HCT116 (cell line): ENCODE results near the gene GPR78. TPM values are rescaled to one million over a fixed set of nuclear protein-coding genes. Genes with fewer than 3 reads are reported as not detected.

ENCODE experiments used
- ATAC-seq: fragments of 200-7000 bp; cut with Tn5 transposase; 2 replicates; pipeline ENCODE4 v1.9.1; 2020; ENCODE audit warnings: mild to moderate bottlenecking, moderate library complexity
- BruUV-seq: library from RNA; stranded (reverse); fragments of 400-500 nt; replicated peaks from 2 replicates; lab custom pipeline; 2021; lab: Mats Ljungman, UMichigan
- CTCF ChIA-PET: fragments of 300-600 bp; sonication (Branson Sonifier 250); formaldehyde crosslinking; loops from one replicate; lab custom pipeline; 2021; ENCODE audit warnings: antibody characterized with exemption; lab: Charles Lee
- POLR2A ChIA-PET: fragments of 300-600, 350-600 bp; sonication (Branson Sonifier 250); formaldehyde crosslinking; loops from one replicate; lab custom pipeline; 2021; ENCODE audit warnings: antibody characterized with exemption; lab: Charles Lee
- RAD21 ChIA-PET, 2 experiments: fragments of 300-600 bp; sonication (Branson Sonifier 250); formaldehyde crosslinking; loops; one replicate each; lab custom pipeline; 2023; ENCODE audit warnings: low total read pairs in 2 of 2; ENCODE audit not compliant: uncharacterized antibody in 2 of 2, unreplicated experiment in 2 of 2, low non-redundant PET in 1 of 2; lab: Charles Lee
- DNase-seq: peaks from one replicate; pipeline ENCODE4 v3.0.0-alpha.2; 2010; ENCODE audit warnings: low read depth, low spot score
- H2AFZ ChIP-seq: fragments of 200-600 bp; shearing (Covaris generic), sonication (generic); 2 replicates; pipeline ENCODE4 v1.6.1; 2017; ENCODE audit warnings: low read depth, mixed run types, mixed read lengths, antibody characterized with exemption, low read length; ENCODE audit not compliant: poor library complexity, severe bottlenecking
- H3K27ac ChIP-seq: 2 replicates; pipeline ENCODE4 v1.5.1; 2012; ENCODE audit warnings: low read depth, low read length
- H3K27me3 ChIP-seq: fragments of 200-600 bp; sonication (generic); 2 replicates; pipeline ENCODE4 v1.6.1; 2016; ENCODE audit warnings: mixed run types, low read length, mixed read lengths; ENCODE audit not compliant: insufficient read depth
- H3K36me3 ChIP-seq, 2 experiments: fragments of 200-500 bp in 1 of 2; fragments of 200-600 bp in 1 of 2; sonication (Bioruptor generic) in 1 of 2; sonication (generic) in 1 of 2; 2 replicates each; pipeline versions ENCODE4 v1.5.1 to v1.6.1; 2014 to 2016; ENCODE audit warnings: low read length in 2 of 2, inconsistent platforms in 1 of 2, mixed read lengths in 1 of 2, mixed run types in 1 of 2; ENCODE audit not compliant: insufficient read depth in 2 of 2, control insufficient read depth in 1 of 2
- H3K4me1 ChIP-seq, 2 experiments: fragments of 200-600 bp in 1 of 2; sonication (generic) in 1 of 2; 2 replicates each; pipeline versions ENCODE4 v1.5.1 to v1.6.1; 2012 to 2017; ENCODE audit warnings: low read length in 2 of 2, inconsistent platforms in 1 of 2, mild to moderate bottlenecking in 1 of 2, mixed read lengths in 1 of 2, mixed run types in 1 of 2, moderate library complexity in 1 of 2; ENCODE audit not compliant: insufficient read depth in 2 of 2, control insufficient read depth in 1 of 2
- H3K4me2 ChIP-seq: fragments of 200-600 bp; sonication (generic); 2 replicates; pipeline ENCODE4 v1.6.1; 2017; ENCODE audit warnings: mixed run types, low read length, mixed read lengths
- H3K4me3 ChIP-seq, 2 experiments: fragments of 200-600 bp in 1 of 2; sonication (generic) in 1 of 2; replicated peaks in 1 of 2; 2 replicates each; pipeline ENCODE4 v1.5.1; 2011 to 2016; ENCODE audit warnings: low read length in 2 of 2, control low read depth in 1 of 2, low read depth in 1 of 2, mild to moderate bottlenecking in 1 of 2, mixed read lengths in 1 of 2, mixed run types in 1 of 2
- H3K79me2 ChIP-seq: fragments of 200-600 bp; sonication (generic); 2 replicates; pipeline ENCODE4 v1.6.1; 2017; ENCODE audit warnings: mild to moderate bottlenecking, mixed run types, low read length, moderate library complexity, mixed read lengths; ENCODE audit not compliant: insufficient read depth
- H3K9ac ChIP-seq: fragments of 200-600 bp; sonication (generic); 2 replicates; pipeline ENCODE4 v1.6.1; 2016; ENCODE audit warnings: low read length, mixed read lengths
- H3K9me2 ChIP-seq: fragments of 200-600 bp; sonication (generic), shearing (Covaris generic); 2 replicates; pipeline ENCODE4 v1.6.1; 2017; ENCODE audit warnings: mixed run types, mild to moderate bottlenecking, moderate library complexity; ENCODE audit not compliant: insufficient read depth
- H3K9me3 ChIP-seq, 2 experiments: fragments of 200-500 bp in 1 of 2; fragments of 200-600 bp in 1 of 2; sonication (Bioruptor generic) in 1 of 2; sonication (generic) in 1 of 2; 2 replicates each; pipeline ENCODE4 v1.6.1; 2014 to 2017; ENCODE audit warnings: low read length in 2 of 2, mixed read lengths in 2 of 2, inconsistent platforms in 1 of 2, low read depth in 1 of 2, mild to moderate bottlenecking in 1 of 2, mixed run types in 1 of 2, moderate library complexity in 1 of 2; ENCODE audit not compliant: control insufficient read depth in 1 of 2, insufficient read depth in 1 of 2
- H4K20me1 ChIP-seq: fragments of 200-600 bp; sonication (generic), shearing (Covaris generic); 2 replicates; pipeline ENCODE4 v1.6.1; 2017; ENCODE audit warnings: mixed run types, mild to moderate bottlenecking, moderate library complexity; ENCODE audit not compliant: insufficient read depth
- ATF3 ChIP-seq: IDR thresholded peaks from 2 replicates; pipeline ENCODE4 v1.6.1; 2012
- CEBPB ChIP-seq: IDR thresholded peaks from 2 replicates; pipeline ENCODE4 v1.6.1; 2012; ENCODE audit warnings: low read depth
- CTCF ChIP-seq, 3 experiments: fragments of 200-600 bp in 1 of 3; sonication (generic) in 1 of 3; IDR thresholded peaks in 2 of 3; conservative IDR thresholded peaks in 1 of 3; 2 replicates each; pipeline ENCODE4 v1.5.1; 2012 to 2017; ENCODE audit warnings: low read depth in 2 of 3, low read length in 2 of 3, antibody characterized with exemption in 1 of 3, borderline replicate concordance in 1 of 3, control low read depth in 1 of 3, mild to moderate bottlenecking in 1 of 3, mixed read lengths in 1 of 3, mixed run types in 1 of 3, moderate library complexity in 1 of 3; ENCODE audit not compliant: insufficient read depth in 1 of 3
- EGR1 ChIP-seq: IDR thresholded peaks from 2 replicates; pipeline ENCODE4 v1.6.1; 2012; ENCODE audit warnings: low read depth
- EZH2 ChIP-seq: fragments of 200-600 bp; sonication (generic); IDR thresholded peaks from 2 replicates; pipeline ENCODE4 v1.6.1; 2017; ENCODE audit warnings: antibody characterized with exemption, mixed run types
- EZH2phosphoT487 ChIP-seq: fragments of 200-600 bp; IDR thresholded peaks from 2 replicates; pipeline ENCODE4 v1.6.1; 2018; ENCODE audit warnings: antibody characterized with exemption, borderline replicate concordance
- JUND ChIP-seq: IDR thresholded peaks from 2 replicates; pipeline ENCODE4 v1.6.1; 2012
- POLR2A ChIP-seq: IDR thresholded peaks from 2 replicates; pipeline ENCODE4 v1.7.0; 2011; ENCODE audit warnings: borderline replicate concordance; ENCODE audit not compliant: insufficient read depth, insufficient read length; ENCODE audit errors: extremely low read depth
- POLR2AphosphoS5 ChIP-seq: IDR thresholded peaks from 2 replicates; pipeline ENCODE4 v1.6.1; 2011; ENCODE audit warnings: mild to moderate bottlenecking, low read depth, low read length, moderate library complexity
- RAD21 ChIP-seq: IDR thresholded peaks from 2 replicates; pipeline ENCODE4 v1.6.1; 2012; ENCODE audit warnings: low read depth, mild to moderate bottlenecking
- REST ChIP-seq: IDR thresholded peaks from 2 replicates; pipeline ENCODE4 v1.6.1; 2012; ENCODE audit warnings: low read depth
- SIN3A ChIP-seq: IDR thresholded peaks from 2 replicates; pipeline ENCODE4 v1.6.1; 2012; ENCODE audit warnings: low read depth
- SRF ChIP-seq: IDR thresholded peaks from 2 replicates; pipeline ENCODE4 v1.6.1; 2012; ENCODE audit warnings: low read depth
- TCF7L2 ChIP-seq: IDR thresholded peaks from 2 replicates; pipeline ENCODE4 v1.7.0; 2011; ENCODE audit warnings: borderline replicate concordance, inconsistent platforms; ENCODE audit not compliant: insufficient read depth, insufficient read length; ENCODE audit errors: extremely low read depth
- YY1 ChIP-seq: IDR thresholded peaks from 2 replicates; pipeline ENCODE4 v1.6.1; 2011; ENCODE audit warnings: low read length, low read depth, moderate library complexity, mild to moderate bottlenecking; ENCODE audit not compliant: insufficient replicate concordance; ENCODE audit errors: extremely low read depth
- intact Hi-C: fragments of 100-400 bp; cut with micrococcal nuclease; formaldehyde crosslinking; loops from 2 replicates; pipeline ENCODE4 v1.10.0; 2022
- total RNA-seq: library from RNA; stranded (reverse); gene quantifications from one replicate; pipeline ENCODE4 v1.2.1, GENCODE V29; 2021; ENCODE audit not compliant: unreplicated experiment
- TF ChIP-seq, protein P1 (sequence below): IDR thresholded peaks from 2 replicates; pipeline ENCODE4 v1.6.1; 2012

GPR78 gene
- total RNA-seq, 1 experiment from 2014 or later, result not detected

GRCh38 chr4:8538703-8539567, 41.3 kb upstream of the GPR78 start:
- RAD21 ChIA-PET, result no interaction called here
- H3K4me2 ChIP-seq, result peak overlapping the region; percentile 63
- peak overlapping the region; percentile 5; the same call in 1 of the 2 replicates for H3K9ac ChIP-seq
- POLR2A ChIA-PET, result interaction anchor here (0.6 to 1.1 kb wide), 2 partner anchors 8 to 24 kb away, joined by 3 read pairs; no protein-coding TSS in a partner anchor
- H2AFZ ChIP-seq, result no peak overlapping the region
- H3K27ac ChIP-seq, result no peak overlapping the region
- no peaks in the 10 kb centered on the region for H3K36me3 ChIP-seq
- DNase-seq (peak; percentile 81), ATAC-seq (peak; percentile 81)
- H4K20me1 ChIP-seq, result no peaks in the 10 kb centered on the region
- peaks cover 27 to 53% of the 10 kb centered on the region in 2 experiments for H3K4me1 ChIP-seq
- CTCF ChIA-PET, result interaction anchor here (0.6 kb wide), 2 partner anchors 8 to 19 kb away, joined by 3 read pairs; no protein-coding TSS in a partner anchor
- H3K4me3 ChIP-seq, result peak overlapping the region in 1 of 2 experiments; percentile 29; a peak in 1 of 4 replicates
- H3K9me3 ChIP-seq, result no peaks in the 10 kb centered on the region
- no peaks in the 10 kb centered on the region for H3K79me2 ChIP-seq
- TF ChIP-seq, protein P1, sequence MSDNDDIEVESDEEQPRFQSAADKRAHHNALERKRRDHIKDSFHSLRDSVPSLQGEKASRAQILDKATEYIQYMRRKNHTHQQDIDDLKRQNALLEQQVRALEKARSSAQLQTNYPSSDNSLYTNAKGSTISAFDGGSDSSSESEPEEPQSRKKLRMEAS, result no peak
- TF ChIP-seq YY1, result peak; percentile 12
- TF ChIP-seq EZH2, result no peak
- TF ChIP-seq POLR2AphosphoS5, result peak; percentile 59
- no peak for TF ChIP-seq EGR1
- TF ChIP-seq POLR2A, result no peak
- TF ChIP-seq SIN3A, result no peak
- no peak for TF ChIP-seq JUND
- TF ChIP-seq EZH2phosphoT487, result no peak
- no peak for TF ChIP-seq SRF
- no peak for TF ChIP-seq ATF3
- peak in 1 of 3 experiments; percentile 19; a peak in 2 of 6 replicates for TF ChIP-seq CTCF (IDR thresholded peaks at IDR 0.05 in 2 of 3, conservative IDR thresholded peaks at IDR 0.05 in 1 of 3; ENCODE audit: borderline replicate concordance in 1 of 3, insufficient read depth in 1 of 3, low read depth in 2 of 3, low read length in 2 of 3)
- TF ChIP-seq RAD21, result no peak
- peak; percentile 70 for TF ChIP-seq TCF7L2
- no peak for TF ChIP-seq CEBPB
- no peak for TF ChIP-seq REST
- H3K9me2 ChIP-seq, result no peaks in the 10 kb centered on the region
- no TSS peak for BruUV-seq
- intact Hi-C loops, result no loop called here
- no peaks in the 10 kb centered on the region for H3K27me3 ChIP-seq
